K562 (cell line): Measurements from ENCODE around the gene GNAI3. TPM values are rescaled to one million over a fixed set of nuclear protein-coding genes. Genes with fewer than 3 reads are reported as not detected.
A peak's percentile ranks its signal among the peaks of the same experiment; 100 is the strongest.

Experiments
- BMI1 ChIP-seq: fragments of 150-350 bp; IDR thresholded peaks from 2 replicates; pipeline ENCODE4 v1.6.1; 2014; ENCODE audit warnings: low read length
- CBFA2T3 ChIP-seq: fragments of 450-650 bp; IDR thresholded peaks from 2 replicates; pipeline ENCODE4 v1.6.1; 2017
- CEBPB ChIP-seq: fragments of 450-650 bp; IDR thresholded peaks from 2 replicates; pipeline ENCODE4 v1.6.1; 2016; ENCODE audit warnings: missing genetic modification characterization, missing compliant biosample characterization
- EHMT2 ChIP-seq: fragments of 450-650 bp; IDR thresholded peaks from 2 replicates; pipeline ENCODE4 v1.6.1; 2018; ENCODE audit warnings: antibody characterized with exemption
- L3MBTL2 ChIP-seq: fragments of 450-650 bp; IDR thresholded peaks from 2 replicates; pipeline ENCODE4 v1.6.1; 2016; ENCODE audit warnings: mild to moderate bottlenecking, moderate library complexity
- MTA3 ChIP-seq: fragments of 450-650 bp; formaldehyde crosslinking; IDR thresholded peaks from 2 replicates; pipeline ENCODE4 v1.6.1; 2017; ENCODE audit warnings: mild to moderate bottlenecking, borderline replicate concordance
- NFE2L1 ChIP-seq: fragments of 450-650 bp; IDR thresholded peaks from 2 replicates; pipeline ENCODE4 v1.6.1; 2016; ENCODE audit warnings: missing genetic modification characterization, low read depth, mild to moderate bottlenecking, missing compliant biosample characterization, moderate library complexity, borderline replicate concordance
- NFIC ChIP-seq: fragments of 450-650 bp; IDR thresholded peaks from 2 replicates; pipeline ENCODE4 v1.6.1; 2017; ENCODE audit warnings: mild to moderate bottlenecking, inconsistent platforms
- RCOR1 ChIP-seq, 2 experiments: IDR thresholded peaks; 2 replicates each; pipeline ENCODE4 v1.6.1; 2012; ENCODE audit warnings: low read depth in 2 of 2, low read length in 2 of 2, borderline replicate concordance in 1 of 2, improper control_type of control experiment in 1 of 2
- RFX5 ChIP-seq: IDR thresholded peaks from 2 replicates; pipeline ENCODE4 v1.6.1; 2011; ENCODE audit warnings: low read depth, mild to moderate bottlenecking, improper control_type of control experiment, low read length
- TAF1 ChIP-seq: IDR thresholded peaks from 2 replicates; pipeline ENCODE4 v1.6.1; 2011; ENCODE audit warnings: mild to moderate bottlenecking, low read length, moderate library complexity; ENCODE audit not compliant: insufficient read depth, control insufficient read depth, severe bottlenecking; ENCODE audit errors: extremely low read depth
- U2AF1 ChIP-seq: fragments of 200-400 bp; formaldehyde crosslinking; optimal IDR thresholded peaks from 2 replicates; pipeline ENCODE3; 2017; ENCODE audit warnings: mild to moderate bottlenecking, low read depth, low read length, moderate library complexity
- ZNF140 ChIP-seq: fragments of 250-450 bp; sonication (Bioruptor Pico); IDR thresholded peaks from 2 replicates; pipeline ENCODE4 v1.8.0; 2021; ENCODE audit warnings: moderate library complexity, mild to moderate bottlenecking, inconsistent platforms
- ZSCAN32 ChIP-seq: fragments of 450-650 bp; formaldehyde crosslinking; IDR thresholded peaks from 2 replicates; pipeline ENCODE4 v1.4.0; 2020; ENCODE audit warnings: mild to moderate bottlenecking, moderate library complexity
- polyA plus RNA-seq, 8 experiments: library from polyadenylated mRNA; depleted of rRNA in 4 of 8; stranded (reverse) in 5 of 8; unstranded in 3 of 8; fragments of >200 nt; fragmentation: Nextera tagmentation in 2 of 8; fragmentation: Illumina TruSeq in 1 of 8; extraction: Ambion mirVana in 2 of 8; extraction: Trizol in 1 of 8; gene quantifications; 2 replicates each; pipeline versions ENCODE4 v1.2.1 to v1.2.3, GENCODE V29; 2011 to 2014; ENCODE audit warnings: inconsistent platforms in 1 of 8, missing spikeins in 1 of 8
- total RNA-seq, 7 experiments: library from RNA; depleted of rRNA in 6 of 7; stranded (reverse); fragments of >200 nt in 6 of 7; fragmentation: Illumina TruSeq in 2 of 7; extraction: Trizol in 2 of 7; gene quantifications; 2 replicates each; pipeline versions ENCODE4 v1.2.1 to v1.2.3, GENCODE V29; 2011 to 2021; ENCODE audit warnings: low replicate concordance in 1 of 7
- TF ChIP-seq, protein P1 (sequence below): fragments of 250-450 bp; sonication (Bioruptor Pico); IDR thresholded peaks from 2 replicates; pipeline ENCODE4 v1.9.0; 2021; ENCODE audit warnings: mild to moderate bottlenecking, inconsistent platforms
- TF ChIP-seq, protein P2 (sequence below), 2 experiments: fragments of 200-800 bp in 1 of 2; sonication (Bioruptor generic) in 1 of 2; sonication (generic) in 1 of 2; formaldehyde crosslinking in 1 of 2; IDR thresholded peaks in 1 of 2; conservative IDR thresholded peaks in 1 of 2; 2 replicates each; pipeline versions ENCODE4 v1.5.0 to v1.6.1; 2016 to 2020; ENCODE audit warnings: missing compliant biosample characterization in 1 of 2, missing genetic modification characterization in 1 of 2, missing genetic modification reagents in 1 of 2
- TF ChIP-seq, protein P3 (sequence below): sonication (generic); formaldehyde crosslinking; IDR thresholded peaks from 2 replicates; pipeline ENCODE4 v1.8.1; 2023; ENCODE audit warnings: mild to moderate bottlenecking, missing genetic modification reagents
- TF ChIP-seq, protein P4 (sequence below), 2 experiments: IDR thresholded peaks; 2 replicates each; pipeline ENCODE4 v1.6.1; 2011; ENCODE audit warnings: borderline replicate concordance in 1 of 2, control low read depth in 1 of 2, low read depth in 1 of 2, low read length in 1 of 2, mild to moderate bottlenecking in 1 of 2, mixed read lengths in 1 of 2, moderate library complexity in 1 of 2; ENCODE audit not compliant: insufficient read depth in 1 of 2, insufficient read length in 1 of 2, poor library complexity in 1 of 2, severe bottlenecking in 1 of 2; ENCODE audit errors: extremely low read depth in 1 of 2

Gene GNAI3
- total and polyA plus RNA-seq, 9 of the 15 experiments (the other 6 are each of a cell fraction or from before 2014, with no cell fraction given): 6.3 to 13.2 (median 8.9) TPM

DNA sequence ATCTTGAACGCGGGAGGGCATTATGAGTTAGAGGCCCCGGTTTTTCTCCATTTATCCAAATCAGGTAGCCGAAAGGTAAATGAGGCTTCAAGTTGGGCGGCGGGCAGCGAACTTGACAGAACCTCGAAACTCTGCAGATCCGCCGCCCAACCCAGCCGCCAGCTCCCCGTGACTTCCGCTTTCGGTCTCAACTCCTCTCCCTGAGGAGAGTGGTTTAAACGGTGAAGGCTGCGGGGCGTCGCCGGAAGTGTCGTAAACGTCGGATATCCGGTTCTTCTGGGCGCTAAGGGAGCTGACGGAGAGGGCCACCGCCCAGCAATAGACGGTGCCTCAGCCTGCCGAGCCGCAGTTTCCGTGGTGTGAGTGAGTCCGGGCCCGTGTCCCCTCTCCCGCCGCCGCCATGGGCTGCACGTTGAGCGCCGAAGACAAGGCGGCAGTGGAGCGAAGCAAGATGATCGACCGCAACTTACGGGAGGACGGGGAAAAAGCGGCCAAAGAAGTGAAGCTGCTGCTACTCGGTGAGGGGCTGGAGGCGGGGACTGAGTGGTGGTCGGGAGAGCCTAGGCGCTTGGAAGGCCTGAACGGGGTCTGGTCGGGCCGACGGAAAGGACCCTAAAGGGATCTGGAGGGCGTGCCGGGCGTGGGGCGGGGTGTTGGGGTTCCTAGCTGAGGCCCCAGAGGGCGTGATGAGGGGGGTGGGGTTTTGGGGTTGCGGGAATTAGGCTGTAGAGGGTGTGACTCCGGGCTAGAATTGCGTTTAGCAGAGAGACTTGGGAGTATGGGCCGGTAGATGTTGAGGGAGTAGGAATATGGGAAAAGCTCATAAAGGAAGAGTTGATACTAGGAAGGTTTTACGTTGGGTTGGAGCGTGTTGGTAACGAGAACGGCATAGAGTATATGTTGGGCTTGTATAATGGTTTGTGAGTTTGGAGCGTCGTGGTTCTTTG, at the start of gene GNAI3 (continued):
- TF ChIP-seq, protein P1, sequence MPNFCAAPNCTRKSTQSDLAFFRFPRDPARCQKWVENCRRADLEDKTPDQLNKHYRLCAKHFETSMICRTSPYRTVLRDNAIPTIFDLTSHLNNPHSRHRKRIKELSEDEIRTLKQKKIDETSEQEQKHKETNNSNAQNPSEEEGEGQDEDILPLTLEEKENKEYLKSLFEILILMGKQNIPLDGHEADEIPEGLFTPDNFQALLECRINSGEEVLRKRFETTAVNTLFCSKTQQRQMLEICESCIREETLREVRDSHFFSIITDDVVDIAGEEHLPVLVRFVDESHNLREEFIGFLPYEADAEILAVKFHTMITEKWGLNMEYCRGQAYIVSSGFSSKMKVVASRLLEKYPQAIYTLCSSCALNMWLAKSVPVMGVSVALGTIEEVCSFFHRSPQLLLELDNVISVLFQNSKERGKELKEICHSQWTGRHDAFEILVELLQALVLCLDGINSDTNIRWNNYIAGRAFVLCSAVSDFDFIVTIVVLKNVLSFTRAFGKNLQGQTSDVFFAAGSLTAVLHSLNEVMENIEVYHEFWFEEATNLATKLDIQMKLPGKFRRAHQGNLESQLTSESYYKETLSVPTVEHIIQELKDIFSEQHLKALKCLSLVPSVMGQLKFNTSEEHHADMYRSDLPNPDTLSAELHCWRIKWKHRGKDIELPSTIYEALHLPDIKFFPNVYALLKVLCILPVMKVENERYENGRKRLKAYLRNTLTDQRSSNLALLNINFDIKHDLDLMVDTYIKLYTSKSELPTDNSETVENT (CRISPR knock-in tag): peak; percentile 88
- peak; percentile 73 for TF ChIP-seq L3MBTL2
- no peak for TF ChIP-seq BMI1
- TF ChIP-seq ZNF140: no peak
- TF ChIP-seq RCOR1 (IDR thresholded peaks at IDR 0.05; ENCODE audit: borderline replicate concordance in 1 of 2, low read depth in 2 of 2, low read length in 2 of 2): peak in 1 of 2 experiments; percentile 14; a peak in 1 of 4 replicates
- no peak for TF ChIP-seq CEBPB (tag)
- peak; percentile 48; the same call in 1 of the 2 replicates for TF ChIP-seq NFIC
- no peak for TF ChIP-seq NFE2L1 (tag)
- TF ChIP-seq EHMT2: peak; percentile 77
- TF ChIP-seq TAF1: peak; percentile 98
- TF ChIP-seq ZSCAN32 (CRISPR knock-in tag): no peak
- TF ChIP-seq, protein P2, sequence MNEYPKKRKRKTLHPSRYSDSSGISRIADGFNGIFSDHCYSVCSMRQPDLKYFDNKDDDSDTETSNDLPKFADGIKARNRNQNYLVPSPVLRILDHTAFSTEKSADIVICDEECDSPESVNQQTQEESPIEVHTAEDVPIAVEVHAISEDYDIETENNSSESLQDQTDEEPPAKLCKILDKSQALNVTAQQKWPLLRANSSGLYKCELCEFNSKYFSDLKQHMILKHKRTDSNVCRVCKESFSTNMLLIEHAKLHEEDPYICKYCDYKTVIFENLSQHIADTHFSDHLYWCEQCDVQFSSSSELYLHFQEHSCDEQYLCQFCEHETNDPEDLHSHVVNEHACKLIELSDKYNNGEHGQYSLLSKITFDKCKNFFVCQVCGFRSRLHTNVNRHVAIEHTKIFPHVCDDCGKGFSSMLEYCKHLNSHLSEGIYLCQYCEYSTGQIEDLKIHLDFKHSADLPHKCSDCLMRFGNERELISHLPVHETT (CRISPR knock-in tag; conservative IDR thresholded peaks at IDR 0.05 in 1 of 2, IDR thresholded peaks at IDR 0.05 in 1 of 2): peak in 1 of 2 experiments; percentile 75; a peak in 1 of 4 replicates
- TF ChIP-seq U2AF1: no peak
- TF ChIP-seq MTA3: peak; percentile 80; the same call in 1 of the 2 replicates
- TF ChIP-seq RFX5: no peak
- no peak for TF ChIP-seq CBFA2T3
- TF ChIP-seq, protein P3, sequence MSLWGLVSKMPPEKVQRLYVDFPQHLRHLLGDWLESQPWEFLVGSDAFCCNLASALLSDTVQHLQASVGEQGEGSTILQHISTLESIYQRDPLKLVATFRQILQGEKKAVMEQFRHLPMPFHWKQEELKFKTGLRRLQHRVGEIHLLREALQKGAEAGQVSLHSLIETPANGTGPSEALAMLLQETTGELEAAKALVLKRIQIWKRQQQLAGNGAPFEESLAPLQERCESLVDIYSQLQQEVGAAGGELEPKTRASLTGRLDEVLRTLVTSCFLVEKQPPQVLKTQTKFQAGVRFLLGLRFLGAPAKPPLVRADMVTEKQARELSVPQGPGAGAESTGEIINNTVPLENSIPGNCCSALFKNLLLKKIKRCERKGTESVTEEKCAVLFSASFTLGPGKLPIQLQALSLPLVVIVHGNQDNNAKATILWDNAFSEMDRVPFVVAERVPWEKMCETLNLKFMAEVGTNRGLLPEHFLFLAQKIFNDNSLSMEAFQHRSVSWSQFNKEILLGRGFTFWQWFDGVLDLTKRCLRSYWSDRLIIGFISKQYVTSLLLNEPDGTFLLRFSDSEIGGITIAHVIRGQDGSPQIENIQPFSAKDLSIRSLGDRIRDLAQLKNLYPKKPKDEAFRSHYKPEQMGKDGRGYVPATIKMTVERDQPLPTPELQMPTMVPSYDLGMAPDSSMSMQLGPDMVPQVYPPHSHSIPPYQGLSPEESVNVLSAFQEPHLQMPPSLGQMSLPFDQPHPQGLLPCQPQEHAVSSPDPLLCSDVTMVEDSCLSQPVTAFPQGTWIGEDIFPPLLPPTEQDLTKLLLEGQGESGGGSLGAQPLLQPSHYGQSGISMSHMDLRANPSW (CRISPR knock-in tag): peak; percentile 96; the same call in 1 of the 2 replicates
- TF ChIP-seq, protein P4, sequence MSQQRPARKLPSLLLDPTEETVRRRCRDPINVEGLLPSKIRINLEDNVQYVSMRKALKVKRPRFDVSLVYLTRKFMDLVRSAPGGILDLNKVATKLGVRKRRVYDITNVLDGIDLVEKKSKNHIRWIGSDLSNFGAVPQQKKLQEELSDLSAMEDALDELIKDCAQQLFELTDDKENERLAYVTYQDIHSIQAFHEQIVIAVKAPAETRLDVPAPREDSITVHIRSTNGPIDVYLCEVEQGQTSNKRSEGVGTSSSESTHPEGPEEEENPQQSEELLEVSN (IDR thresholded peaks at IDR 0.05; ENCODE audit: borderline replicate concordance in 1 of 2, extremely low read depth in 1 of 2, insufficient read depth in 1 of 2, insufficient read length in 1 of 2, low read depth in 1 of 2, low read length in 1 of 2, poor library complexity in 1 of 2, severe bottlenecking in 1 of 2): peak; percentile 40 to 45
